Gastroesophageal sphincter (tissue), 4 donors: ENCODE results near the gene LRRTM3. TPM values are rescaled to one million over a fixed set of nuclear protein-coding genes. Genes with fewer than 3 reads are reported as not detected.

Source experiments
- ATAC-seq: fragments of 150-250 bp; one replicate; pipeline ENCODE4 v1.9.1; 2016; ENCODE audit warnings: mild to moderate bottlenecking, moderate library complexity
- H3K27ac ChIP-seq, 4 donors: fragments of 200-600 bp; sonication (generic) in 3 of 4; 1 replicate in 3 of 4; 2 replicates in 1 of 4; pipeline ENCODE4 v1.5.1; 2016 to 2019
- H3K27me3 ChIP-seq: fragments of 200-600 bp; sonication (generic); one replicate; pipeline ENCODE4 v1.5.1; 2019
- H3K36me3 ChIP-seq, 2 donors: fragments of 200-600 bp; sonication (generic); one replicate each; pipeline ENCODE4 v1.5.1; 2019; ENCODE audit warnings: control low read depth in 1 of 2
- H3K4me1 ChIP-seq, 3 donors: fragments of 200-600 bp; sonication (generic); 1 replicate in 2 of 3; 2 replicates in 1 of 3; pipeline ENCODE4 v1.5.1; 2016 to 2019; ENCODE audit warnings: control low read depth in 2 of 3
- H3K4me3 ChIP-seq, 2 donors: fragments of 200-600 bp; sonication (generic); one replicate each; pipeline ENCODE4 v1.5.1; 2019; ENCODE audit warnings: mild to moderate bottlenecking in 1 of 2, moderate library complexity in 1 of 2
- H3K9me3 ChIP-seq, 3 donors: fragments of 200-600 bp; sonication (generic); one replicate each; pipeline ENCODE4 v1.5.1; 2017 to 2019; ENCODE audit warnings: control low read depth in 2 of 3
- EP300 ChIP-seq: sonication (generic); formaldehyde crosslinking; IDR thresholded peaks from one replicate; pipeline ENCODE4 v1.6.1; 2017; ENCODE audit warnings: antibody characterized with exemption, mild to moderate bottlenecking
- POLR2A ChIP-seq, 2 donors: fragments of 450-650 bp; IDR thresholded peaks; one replicate each; pipeline ENCODE4 v1.6.1; 2017; ENCODE audit warnings: antibody characterized with exemption in 2 of 2, mild to moderate bottlenecking in 2 of 2, moderate library complexity in 1 of 2
- POLR2AphosphoS5 ChIP-seq: sonication (generic); formaldehyde crosslinking; IDR thresholded peaks from one replicate; pipeline ENCODE4 v1.6.1; 2017; ENCODE audit warnings: antibody characterized with exemption
- WGBS, 2 donors: methylation state at CpG; one replicate each; pipeline ENCODE4 v1.1.5; 2018; ENCODE audit warnings: low coverage in 1 of 2; 5-methylcytosine and 5-hydroxymethylcytosine counted together
- total RNA-seq, 4 donors: library from RNA; depleted of rRNA; stranded (reverse); fragments of >200 nt; gene quantifications; one replicate each; pipeline ENCODE4 v1.1.0, GENCODE V29; 2016
- TF ChIP-seq, protein P1 (sequence below), 4 experiments: fragments of 200-600 bp in 2 of 4; fragments of 450-650 bp in 2 of 4; sonication (generic) in 1 of 4; IDR thresholded peaks; one replicate each; pipeline ENCODE4 v1.5.1; 2017 to 2019; ENCODE audit warnings: antibody characterized with exemption in 4 of 4, mild to moderate bottlenecking in 2 of 4, moderate library complexity in 2 of 4

Gene LRRTM3
- total RNA-seq, 4 donors from 2014 or later = 0.16 to 0.35 (median 0.20) TPM; not detected in 1

DNA sequence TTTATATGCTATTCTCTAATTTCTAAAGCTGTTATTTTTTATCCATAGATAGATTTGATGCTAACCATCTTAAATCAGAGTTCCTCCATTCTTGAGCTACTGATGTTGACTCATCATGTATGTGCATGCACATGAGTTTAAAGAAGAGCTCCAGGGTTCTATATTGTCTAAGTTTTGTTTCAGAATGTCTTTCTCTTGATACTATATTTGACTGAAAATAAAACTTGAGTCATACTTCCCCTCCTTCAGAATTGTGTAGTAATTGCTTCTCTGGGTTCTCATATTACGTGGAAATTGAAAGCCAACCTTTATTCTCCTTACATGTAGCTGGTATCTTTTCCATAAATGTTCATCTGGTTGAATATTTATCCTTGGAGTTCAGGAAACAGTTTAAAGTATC, 89.4 kb downstream of the LRRTM3 start:
- Histone ChIP-seq H3K4me1 (no peaks in the 10 kb centered on the region), H3K9me3 (no peaks in the 10 kb centered on the region), H3K27ac (no peak overlapping the region), H3K27me3 (no peaks in the 10 kb centered on the region), H3K36me3 (no peaks in the 10 kb centered on the region), H3K4me3 (no peak overlapping the region)
- 69 to 86% methylated on average over 1 of the region's 1 CpG for WGBS, 2 donors
- ATAC-seq = no peak
- TF ChIP-seq EP300 (no peak), POLR2AphosphoS5 (no peak), POLR2A (IDR thresholded peaks at IDR 0.05) (no peak)
- TF ChIP-seq, protein P1, sequence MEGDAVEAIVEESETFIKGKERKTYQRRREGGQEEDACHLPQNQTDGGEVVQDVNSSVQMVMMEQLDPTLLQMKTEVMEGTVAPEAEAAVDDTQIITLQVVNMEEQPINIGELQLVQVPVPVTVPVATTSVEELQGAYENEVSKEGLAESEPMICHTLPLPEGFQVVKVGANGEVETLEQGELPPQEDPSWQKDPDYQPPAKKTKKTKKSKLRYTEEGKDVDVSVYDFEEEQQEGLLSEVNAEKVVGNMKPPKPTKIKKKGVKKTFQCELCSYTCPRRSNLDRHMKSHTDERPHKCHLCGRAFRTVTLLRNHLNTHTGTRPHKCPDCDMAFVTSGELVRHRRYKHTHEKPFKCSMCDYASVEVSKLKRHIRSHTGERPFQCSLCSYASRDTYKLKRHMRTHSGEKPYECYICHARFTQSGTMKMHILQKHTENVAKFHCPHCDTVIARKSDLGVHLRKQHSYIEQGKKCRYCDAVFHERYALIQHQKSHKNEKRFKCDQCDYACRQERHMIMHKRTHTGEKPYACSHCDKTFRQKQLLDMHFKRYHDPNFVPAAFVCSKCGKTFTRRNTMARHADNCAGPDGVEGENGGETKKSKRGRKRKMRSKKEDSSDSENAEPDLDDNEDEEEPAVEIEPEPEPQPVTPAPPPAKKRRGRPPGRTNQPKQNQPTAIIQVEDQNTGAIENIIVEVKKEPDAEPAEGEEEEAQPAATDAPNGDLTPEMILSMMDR (IDR thresholded peaks at IDR 0.05) = no peak

- TF ChIP-seq, protein P1 (IDR thresholded peaks at IDR 0.05) = no peak
- no peak for TF ChIP-seq POLR2A (IDR thresholded peaks at IDR 0.05)
- no peak for TF ChIP-seq POLR2AphosphoS5
- no peak for TF ChIP-seq EP300
- Histone ChIP-seq H3K4me3 (no peak overlapping the region), H3K27ac (no peak overlapping the region), H3K4me1 (no peaks in the 10 kb centered on the region), H3K27me3 (no peaks in the 10 kb centered on the region), H3K9me3 (no peaks in the 10 kb centered on the region), H3K36me3 (no peaks in the 10 kb centered on the region)
- ATAC-seq = no peak
- WGBS, 2 donors = 83 to 100% methylated on average over 2 of the region's 2 CpGs
These were observed 91.4 kb downstream of the LRRTM3 start for GRCh38 chr10:67017218-67017617.

GRCh38 chr10:67022099-67022498, 96.3 kb downstream of the LRRTM3 start:
- TF ChIP-seq EP300 (no peak), POLR2A (IDR thresholded peaks at IDR 0.05) (no peak), POLR2AphosphoS5 (no peak)
- TF ChIP-seq, protein P1 (IDR thresholded peaks at IDR 0.05) = no peak
- no peaks in the 10 kb centered on the region for H3K27me3 ChIP-seq
- no peak overlapping the region for H3K27ac ChIP-seq
- H3K36me3 ChIP-seq = no peaks in the 10 kb centered on the region
- no peaks in the 10 kb centered on the region for H3K9me3 ChIP-seq
- ATAC-seq = no peak
- H3K4me3 ChIP-seq = no peak overlapping the region
- H3K4me1 ChIP-seq = no peaks in the 10 kb centered on the region

DNA sequence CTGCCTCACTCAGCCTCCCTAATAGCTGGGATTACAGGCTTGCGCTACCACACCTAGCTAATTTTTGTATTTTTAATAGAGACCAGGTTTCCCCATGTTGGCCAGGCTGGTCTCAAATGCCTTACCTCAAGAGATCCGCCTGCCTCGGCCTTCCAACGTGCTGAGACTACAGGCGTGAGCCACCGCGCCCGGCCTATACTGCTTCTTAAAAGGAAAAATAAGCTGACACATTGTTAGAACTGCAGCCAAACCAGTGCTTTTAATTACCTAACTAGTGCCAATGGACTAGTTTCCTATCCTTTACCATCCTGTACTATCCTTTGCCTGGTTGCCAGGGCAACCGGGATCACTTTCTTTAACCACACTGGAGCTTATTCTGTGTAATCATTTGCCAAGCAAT, 108.0 kb downstream of the LRRTM3 start:
- Histone ChIP-seq H3K36me3 (no peaks in the 10 kb centered on the region), H3K27ac (no peak overlapping the region), H3K4me3 (no peak overlapping the region), H3K27me3 (no peaks in the 10 kb centered on the region), H3K9me3 (no peaks in the 10 kb centered on the region), H3K4me1 (no peaks in the 10 kb centered on the region)
- TF ChIP-seq POLR2A (IDR thresholded peaks at IDR 0.05) = no peak
- no peak for TF ChIP-seq EP300
- TF ChIP-seq, protein P1 (IDR thresholded peaks at IDR 0.05) = no peak
- TF ChIP-seq POLR2AphosphoS5 = no peak
- 95% methylated on average over 9 of the region's 9 CpGs; no CpG with 5 or more reads in 1 of the 2 donors for WGBS, 2 donors
- no peak for ATAC-seq

GRCh38 chr10:67036808-67037207, 111.0 kb downstream of the LRRTM3 start:
- Histone ChIP-seq H3K9me3 (no peaks in the 10 kb centered on the region), H3K4me1 (no peaks in the 10 kb centered on the region), H3K4me3 (no peak overlapping the region), H3K36me3 (no peaks in the 10 kb centered on the region), H3K27ac (no peak overlapping the region), H3K27me3 (no peaks in the 10 kb centered on the region)
- WGBS, 2 donors = 86% methylated on average over 2 of the region's 2 CpGs
- TF ChIP-seq POLR2A (IDR thresholded peaks at IDR 0.05) (no peak), EP300 (no peak), POLR2AphosphoS5 (no peak)
- TF ChIP-seq, protein P1 (IDR thresholded peaks at IDR 0.05) = no peak
- no peak for ATAC-seq
